Aorta (tissue), 5 donors: ENCODE results near the gene SDF4. TPM values are rescaled to one million over a fixed set of nuclear protein-coding genes. Genes with fewer than 3 reads are reported as not detected.
"Not testable (repeated sequence)": the region's sequence is repeated elsewhere in the genome, so short reads cannot be mapped to it uniquely, and the experiment has no call there.

Source experiments
- ATAC-seq: fragments of 200-7000 bp; cut with Tn5 transposase; one replicate; pipeline ENCODE4 v1.9.1; 2022; ENCODE audit warnings: moderate library complexity; ENCODE audit not compliant: low FRiP score
- DNase-seq, 2 donors: peaks; one replicate each; pipeline ENCODE4 v3.0.0-alpha.2; 2020
- H3K27ac ChIP-seq, 2 donors: one replicate each; pipeline ENCODE4 v1.5.1; 2013; ENCODE audit warnings: low read length in 2 of 2, mild to moderate bottlenecking in 2 of 2, moderate library complexity in 2 of 2, control low read depth in 1 of 2, inconsistent platforms in 1 of 2, low read depth in 1 of 2
- H3K27me3 ChIP-seq, 2 donors: one replicate each; pipeline ENCODE4 v1.6.1; 2013; ENCODE audit warnings: control low read depth in 1 of 2, low read length in 1 of 2, mild to moderate bottlenecking in 1 of 2, moderate library complexity in 1 of 2; ENCODE audit not compliant: insufficient read depth in 2 of 2, control insufficient read depth in 1 of 2
- H3K36me3 ChIP-seq, 2 donors: one replicate each; pipeline ENCODE4 v1.6.1; 2013; ENCODE audit warnings: control low read depth in 1 of 2, low read length in 1 of 2, mild to moderate bottlenecking in 1 of 2; ENCODE audit not compliant: insufficient read depth in 2 of 2, control insufficient read depth in 1 of 2
- H3K4me1 ChIP-seq, 2 donors: one replicate each; pipeline ENCODE4 v1.6.1; 2013; ENCODE audit warnings: low read length in 2 of 2, control low read depth in 1 of 2, mild to moderate bottlenecking in 1 of 2, moderate library complexity in 1 of 2; ENCODE audit not compliant: insufficient read depth in 2 of 2, control insufficient read depth in 1 of 2
- H3K4me3 ChIP-seq, 2 donors: one replicate each; pipeline ENCODE4 v1.5.1; 2013; ENCODE audit warnings: low read length in 2 of 2, control low read depth in 1 of 2, mild to moderate bottlenecking in 1 of 2
- H3K9me3 ChIP-seq: one replicate; pipeline ENCODE4 v1.6.1; 2013; ENCODE audit warnings: mild to moderate bottlenecking, low read length; ENCODE audit not compliant: control insufficient read depth
- whole genome bisulfite sequencing, 2 donors: extraction: QIAGEN DNeasy Blood & Tissue Kit; methylation state at CpG; one replicate each; pipeline ENCODE4 v1.1.7; 2013; 5-methylcytosine and 5-hydroxymethylcytosine counted together
- intact Hi-C, 2 donors: fragments of 100-400 bp; cut with DNase I; formaldehyde crosslinking; loops; one replicate each; pipeline versions ENCODE4 v1.14.2 to v1.15.0; 2022
- polyA plus RNA-seq, 2 donors: library from polyadenylated mRNA; stranded (reverse); fragments of 200-250 nt; gene quantifications; one replicate each; pipeline ENCODE4 v1.2.3, GENCODE V29; 2013
- total RNA-seq, 2 donors: library from RNA; stranded (reverse); fragmentation: NEBNext Ultra II Directional; extraction: Animal tissue kit (Norgen Biotek cat#: 25700); gene quantifications; one replicate each; pipeline ENCODE4 v1.2.1, GENCODE V29; 2021
- donor health status: healthy with polysubstance abuse.
- donor health status: Bipolar disorder and iron deficiency.
- donor health status: DM: no; HTN: no; CAD: no.
- donor health status: DM: no; HTN: no; CAD: no.
- donor health status: DM: yes; HTN: yes; CAD: no.

SDF4 gene
- total and polyA plus RNA-seq, 4 donors = 73.3 to 158 (median 139) TPM

GRCh38 chr1:1255078-1255477 is 23.3 kb upstream of the SDF4 start:
- no peaks in the 10 kb centered on the region for H3K4me1 ChIP-seq
- WGBS, 2 donors = 92 to 93% methylated on average over 26 of the region's 26 CpGs
- no peak overlapping the region for H3K27ac ChIP-seq
- no peak overlapping the region for H3K4me3 ChIP-seq
- no peaks in the 10 kb centered on the region for H3K27me3 ChIP-seq
- DNase-seq (no peak), ATAC-seq (no peak)
- intact Hi-C loops = no loop called here
- peaks cover 0 to 7% of the 10 kb centered on the region in 2 donors for H3K36me3 ChIP-seq
- H3K9me3 ChIP-seq = no peaks in the 10 kb centered on the region

GRCh38 chr1:1254667-1254998 is 22.8 kb upstream of the SDF4 start:
- Histone ChIP-seq H3K9me3 (no peaks in the 10 kb centered on the region), H3K4me1 (no peaks in the 10 kb centered on the region), H3K27ac (no peak overlapping the region), H3K36me3 (peaks cover 0 to 7% of the 10 kb centered on the region in 2 donors), H3K4me3 (no peak overlapping the region), H3K27me3 (no peaks in the 10 kb centered on the region)
- intact Hi-C loops = no loop called here
- DNase-seq = no peak
- no peak for ATAC-seq
- WGBS, 2 donors = 86 to 87% methylated on average over 21 of the region's 21 CpGs

GRCh38 chr1:1253972-1254666 is 22.3 kb upstream of the SDF4 start:
- no peaks in the 10 kb centered on the region for H3K27me3 ChIP-seq
- intact Hi-C loops = no loop called here
- DNase-seq (no peak), ATAC-seq (no peak)
- H3K9me3 ChIP-seq = no peaks in the 10 kb centered on the region
- H3K4me3 ChIP-seq = no peak overlapping the region
- no peaks in the 10 kb centered on the region for H3K4me1 ChIP-seq
- no peak overlapping the region for H3K27ac ChIP-seq
- 94 to 95% methylated on average over 50 of the region's 50 CpGs for WGBS, 2 donors
- peaks cover 0 to 7% of the 10 kb centered on the region in 2 donors for H3K36me3 ChIP-seq

- intact Hi-C loops = no loop called here
- Histone ChIP-seq H3K4me3 (no peak overlapping the region), H3K27ac (no peak overlapping the region), H3K4me1 (no peaks in the 10 kb centered on the region), H3K27me3 (no peaks in the 10 kb centered on the region), H3K9me3 (no peaks in the 10 kb centered on the region), H3K36me3 (peaks cover 0 to 7% of the 10 kb centered on the region in 2 donors)
- 86 to 89% methylated on average over 12 of the region's 12 CpGs for WGBS, 2 donors
- DNase-seq (no peak), ATAC-seq (no peak)
Measured at GRCh38 chr1:1253314-1253713, 21.5 kb upstream of the SDF4 start.

GRCh38 chr1:1250786-1251284 is 19.0 kb upstream of the SDF4 start:
- no peak overlapping the region for H3K4me3 ChIP-seq
- H3K9me3 ChIP-seq = no peaks in the 10 kb centered on the region
- intact Hi-C loops = no loop called here
- H3K27me3 ChIP-seq = no peaks in the 10 kb centered on the region
- WGBS, 2 donors = 83 to 91% methylated on average over 16 of the region's 16 CpGs
- DNase-seq = no peak
- ATAC-seq = no peak
- H3K36me3 ChIP-seq = peaks cover 0 to 7% of the 10 kb centered on the region in 2 donors
- no peak overlapping the region for H3K27ac ChIP-seq
- no peaks in the 10 kb centered on the region for H3K4me1 ChIP-seq

- intact Hi-C loops, H3K9me3 ChIP-seq, ATAC-seq, H3K27me3 ChIP-seq, H3K36me3 ChIP-seq, H3K4me3 ChIP-seq, H3K4me1 ChIP-seq, H3K27ac ChIP-seq, DNase-seq: not testable (repeated sequence)
- WGBS, 2 donors = 87 to 93% methylated on average over 21 of the region's 21 CpGs
Measured at GRCh38 chr1:1248009-1248913, 16.5 kb upstream of the SDF4 start.

GRCh38 chr1:1247341-1247913 is 15.6 kb upstream of the SDF4 start:
- 55 to 64% methylated on average over 25 of the region's 25 CpGs for WGBS, 2 donors
- Histone ChIP-seq H3K36me3 (no peaks in the 10 kb centered on the region), H3K4me3 (no peak overlapping the region), H3K27ac (no peak overlapping the region), H3K27me3 (no peaks in the 10 kb centered on the region), H3K9me3 (no peaks in the 10 kb centered on the region), H3K4me1 (no peaks in the 10 kb centered on the region)
- ATAC-seq = no peak
- no peak for DNase-seq
- intact Hi-C loops = no loop called here

- Histone ChIP-seq H3K27ac (no peak within 1 kb of the TSS), H3K9me3 (no peaks in the 10 kb centered on the region), H3K4me1 (no peaks in the 10 kb centered on the region), H3K27me3 (no peaks in the 10 kb centered on the region), H3K36me3 (no peaks in the 10 kb centered on the region), H3K4me3 (no peak within 1 kb of the TSS)
- no peak for DNase-seq
- ATAC-seq = no peak
- intact Hi-C loops = no loop called here
- 2 to 6% methylated on average over 44 to 74 of the region's 74 CpGs for WGBS, 2 donors
Measured at GRCh38 chr1:1246577-1247340, 15.0 kb upstream of the SDF4 start, which contains the start of gene C1QTNF12. TSS of gene C1QTNF12 (minus strand) at chr1:1246722. CDS start at chr1:1246690, 32 bp downstream.
